GM06990 (cell line): ENCODE measurements around the gene LRP3.

ENCODE experiments used
- DNase-seq: peaks from one replicate; pipeline ENCODE4 v3.0.0-alpha.2; 2011; ENCODE audit not compliant: insufficient read length; ENCODE audit errors: extremely low read depth
- H3K27me3 ChIP-seq: replicated peaks from 2 replicates; pipeline ENCODE4 v1.6.0; 2011; ENCODE audit warnings: low read length; ENCODE audit not compliant: control insufficient read depth, insufficient read depth
- H3K36me3 ChIP-seq: 2 replicates; pipeline ENCODE4 v1.5.1; 2011; ENCODE audit warnings: low read length; ENCODE audit not compliant: control insufficient read depth, insufficient read depth
- H3K4me3 ChIP-seq: replicated peaks from 2 replicates; pipeline ENCODE4 v1.5.1; 2011; ENCODE audit warnings: low read depth, mild to moderate bottlenecking, control low read depth, low read length
- CTCF ChIP-seq: IDR thresholded peaks from 2 replicates; pipeline ENCODE4 v1.5.1; 2011; ENCODE audit warnings: low read length, control low read depth, mild to moderate bottlenecking, inconsistent platforms; ENCODE audit not compliant: insufficient read depth, poor library complexity, severe bottlenecking

Gene LRP3

DNA sequence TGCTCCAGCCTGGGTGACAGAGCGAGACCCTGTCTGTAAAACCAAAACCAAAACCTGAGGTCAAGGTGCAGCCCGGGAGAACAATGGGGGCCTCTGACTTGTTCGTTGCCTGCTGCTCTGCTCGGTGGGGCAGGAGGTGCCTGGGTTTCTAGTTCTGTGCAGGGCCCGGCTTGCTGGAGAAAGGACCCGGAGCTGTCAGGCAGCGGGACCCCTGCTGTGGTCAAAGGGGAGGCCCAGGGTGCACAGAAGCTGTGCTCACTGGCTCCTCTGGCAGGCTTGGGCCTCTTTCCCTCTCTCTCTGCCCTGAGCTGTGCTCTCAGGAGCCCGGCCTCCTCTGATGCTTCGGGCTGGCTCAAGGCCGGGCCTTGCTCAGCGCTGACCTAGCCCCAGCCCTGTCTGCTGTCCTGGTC, 3.5 kb downstream of the LRP3 start:
- DNase-seq, result peak; percentile 39
- Histone ChIP-seq H3K36me3 (no peaks in the 10 kb centered on the region), H3K4me3 (no peak overlapping the region), H3K27me3 (no peaks in the 10 kb centered on the region; the same call in none of the 2 replicates)
- no peak for TF ChIP-seq CTCF

- Histone ChIP-seq H3K27me3 (no peaks in the 10 kb centered on the region; the same call in none of the 2 replicates), H3K36me3 (no peaks in the 10 kb centered on the region), H3K4me3 (no peak overlapping the region)
- no peak for DNase-seq
- TF ChIP-seq CTCF, result no peak
Measured at GRCh38 chr19:33198169-33198568, 4.0 kb downstream of the LRP3 start.

- H3K36me3 ChIP-seq, result no peaks in the 10 kb centered on the region
- H3K27me3 ChIP-seq, result no peaks in the 10 kb centered on the region
- TF ChIP-seq CTCF, result no peak
- no peak overlapping the region for H3K4me3 ChIP-seq
- DNase-seq, result no peak
Measured at GRCh38 chr19:33199441-33200265, 5.5 kb downstream of the LRP3 start.

DNA sequence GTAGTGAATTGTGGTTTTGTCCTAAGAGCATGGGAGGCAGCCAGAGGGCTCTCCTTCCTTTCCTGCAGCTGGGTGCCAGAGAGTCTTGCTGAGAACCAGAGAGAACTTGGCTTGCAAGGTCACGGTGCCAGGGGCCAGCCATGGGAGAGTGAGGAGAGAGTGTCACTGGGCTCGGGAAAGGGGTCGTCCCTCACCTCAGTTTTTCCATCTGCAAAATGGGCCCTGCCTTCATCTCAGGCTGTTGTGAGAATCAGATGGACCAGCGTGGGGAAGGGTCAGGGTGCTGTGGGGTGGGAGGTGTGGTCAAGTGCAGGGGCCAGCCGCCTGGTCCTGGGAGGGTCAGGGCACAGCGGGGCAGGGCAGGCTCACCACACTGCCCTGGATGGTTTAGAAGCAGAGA, 7.3 kb downstream of the LRP3 start:
- no peaks in the 10 kb centered on the region for H3K27me3 ChIP-seq
- H3K4me3 ChIP-seq, result no peak overlapping the region
- no peaks in the 10 kb centered on the region for H3K36me3 ChIP-seq
- no peak for TF ChIP-seq CTCF
- no peak for DNase-seq

GRCh38 chr19:33201886-33202545, 7.9 kb downstream of the LRP3 start:
- no peak overlapping the region for H3K4me3 ChIP-seq
- H3K27me3 ChIP-seq, result no peaks in the 10 kb centered on the region
- no peak for TF ChIP-seq CTCF
- no peak for DNase-seq
- H3K36me3 ChIP-seq, result no peaks in the 10 kb centered on the region
